CMK (cell line): Measurements from ENCODE around the gene EVC2.
A peak's percentile ranks its signal among the peaks of the same experiment; 100 is the strongest.

ENCODE experiments used
- DNase-seq: peaks from one replicate; pipeline ENCODE4 v3.0.0-alpha.2; 2010; ENCODE audit warnings: low read depth

EVC2 gene

GRCh38 chr4:5566991-5567390, 141.4 kb downstream of the EVC2 start:
- DNase-seq, result peak; percentile 4

GRCh38 chr4:5566526-5566925, 141.8 kb downstream of the EVC2 start:
- DNase-seq, result no peak

- DNase-seq, result no peak
Measured at GRCh38 chr4:5563856-5564255, 144.5 kb downstream of the EVC2 start.

- DNase-seq, result no peak
Measured at GRCh38 chr4:5562476-5562875, 145.9 kb downstream of the EVC2 start.

GRCh38 chr4:5561286-5561685, 147.1 kb downstream of the EVC2 start:
- no peak for DNase-seq

- no peak for DNase-seq
Measured at GRCh38 chr4:5558502-5558901, 149.9 kb downstream of the EVC2 start.

- DNase-seq, result no peak
Measured at GRCh38 chr4:5554376-5554775, 154.0 kb downstream of the EVC2 start.

GRCh38 chr4:5553801-5554200, 154.6 kb downstream of the EVC2 start:
- no peak for DNase-seq

- no peak for DNase-seq
Measured at GRCh38 chr4:5552451-5552850, 155.9 kb downstream of the EVC2 start.

- DNase-seq, result no peak
Measured at GRCh38 chr4:5547651-5548249, 160.6 kb downstream of the EVC2 start.

- DNase-seq, result no peak
Measured at GRCh38 chr4:5545271-5545670, 163.1 kb downstream of the EVC2 start.

GRCh38 chr4:5544762-5545161, 163.6 kb downstream of the EVC2 start:
- no peak for DNase-seq

- DNase-seq, result no peak
Measured at GRCh38 chr4:5543681-5544080, 164.7 kb downstream of the EVC2 start.

- no peak for DNase-seq
Measured at GRCh38 chr4:5541169-5541568, 167.2 kb downstream of the EVC2 start.

- DNase-seq, result no peak
Measured at GRCh38 chr4:5539584-5539983, 168.8 kb downstream of the EVC2 start.

GRCh38 chr4:5532100-5532499, 176.3 kb downstream of the EVC2 start:
- no peak for DNase-seq

- no peak for DNase-seq
Measured at GRCh38 chr4:5528031-5528436, 180.3 kb downstream of the EVC2 start.

- DNase-seq, result no peak
Measured at GRCh38 chr4:5527211-5527610, 181.1 kb downstream of the EVC2 start.

- no peak for DNase-seq
Measured at GRCh38 chr4:5526080-5526846, 182.1 kb downstream of the EVC2 start.

GRCh38 chr4:5524446-5525299, 183.7 kb downstream of the EVC2 start:
- no peak for DNase-seq

GRCh38 chr4:5517372-5517771, 191.0 kb downstream of the EVC2 start:
- DNase-seq, result no peak

GRCh38 chr4:5515646-5516045, 192.7 kb downstream of the EVC2 start:
- no peak for DNase-seq
